Gastroesophageal sphincter (tissue), 3 donors: ENCODE measurements around the gene ELL.

Experiments used
- EP300 ChIP-seq: sonication (generic); formaldehyde crosslinking; IDR thresholded peaks from one replicate; pipeline ENCODE4 v1.6.1; 2017; ENCODE audit warnings: antibody characterized with exemption, mild to moderate bottlenecking
- POLR2A ChIP-seq, 2 donors: fragments of 450-650 bp; IDR thresholded peaks; one replicate each; pipeline ENCODE4 v1.6.1; 2017; ENCODE audit warnings: antibody characterized with exemption in 2 of 2, mild to moderate bottlenecking in 2 of 2, moderate library complexity in 1 of 2
- POLR2AphosphoS5 ChIP-seq: sonication (generic); formaldehyde crosslinking; IDR thresholded peaks from one replicate; pipeline ENCODE4 v1.6.1; 2017; ENCODE audit warnings: antibody characterized with exemption
- TF ChIP-seq, protein P1 (sequence below), 4 experiments: fragments of 200-600 bp in 2 of 4; fragments of 450-650 bp in 2 of 4; sonication (generic) in 1 of 4; IDR thresholded peaks; one replicate each; pipeline ENCODE4 v1.5.1; 2017 to 2019; ENCODE audit warnings: antibody characterized with exemption in 4 of 4, mild to moderate bottlenecking in 2 of 4, moderate library complexity in 2 of 4

DNA sequence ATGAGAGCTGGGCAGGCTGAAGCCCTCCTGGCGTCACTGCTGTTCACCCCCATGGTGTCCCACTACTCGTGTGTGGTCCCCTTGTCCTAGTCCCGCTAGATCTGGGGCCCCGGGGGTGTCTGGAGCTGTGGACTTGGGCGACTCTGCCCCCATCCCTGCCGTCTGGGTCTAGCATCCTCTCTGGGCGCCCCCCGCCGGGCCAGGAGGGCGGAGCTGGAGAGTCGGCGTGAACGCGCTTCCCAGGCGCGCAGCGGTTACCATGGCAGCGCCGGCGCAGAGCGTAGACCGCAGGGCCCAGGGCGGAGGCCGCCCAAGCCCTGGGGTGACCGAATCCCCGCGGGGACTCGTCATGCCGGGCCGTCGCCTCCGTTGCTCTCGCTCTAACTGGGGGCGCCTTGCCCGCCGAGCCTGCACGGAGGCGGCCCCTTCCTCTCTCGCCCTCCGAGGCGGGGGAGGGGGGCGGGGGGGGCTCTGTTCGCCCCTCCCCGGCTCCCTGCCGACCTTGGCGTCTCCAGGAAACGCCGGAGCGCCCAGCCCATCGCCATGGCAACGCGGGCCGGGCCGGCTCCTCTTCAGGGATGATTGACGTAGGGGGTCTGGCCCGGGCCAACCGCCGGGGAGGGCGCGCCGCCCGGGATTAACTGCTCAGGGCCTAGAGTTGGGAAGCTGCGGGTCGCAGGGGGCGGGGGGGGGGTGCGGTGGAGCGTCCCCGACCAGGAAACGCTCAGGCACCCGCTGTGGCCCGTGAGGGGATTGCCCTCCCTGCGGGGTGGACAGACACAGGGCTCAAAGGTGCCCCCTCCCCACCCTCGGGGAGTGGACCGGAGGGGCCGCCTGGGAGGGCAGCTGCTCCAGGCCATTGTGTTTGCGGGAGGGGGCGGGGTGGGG lies 92.8 kb downstream of the ELL start:
- TF ChIP-seq, protein P1, sequence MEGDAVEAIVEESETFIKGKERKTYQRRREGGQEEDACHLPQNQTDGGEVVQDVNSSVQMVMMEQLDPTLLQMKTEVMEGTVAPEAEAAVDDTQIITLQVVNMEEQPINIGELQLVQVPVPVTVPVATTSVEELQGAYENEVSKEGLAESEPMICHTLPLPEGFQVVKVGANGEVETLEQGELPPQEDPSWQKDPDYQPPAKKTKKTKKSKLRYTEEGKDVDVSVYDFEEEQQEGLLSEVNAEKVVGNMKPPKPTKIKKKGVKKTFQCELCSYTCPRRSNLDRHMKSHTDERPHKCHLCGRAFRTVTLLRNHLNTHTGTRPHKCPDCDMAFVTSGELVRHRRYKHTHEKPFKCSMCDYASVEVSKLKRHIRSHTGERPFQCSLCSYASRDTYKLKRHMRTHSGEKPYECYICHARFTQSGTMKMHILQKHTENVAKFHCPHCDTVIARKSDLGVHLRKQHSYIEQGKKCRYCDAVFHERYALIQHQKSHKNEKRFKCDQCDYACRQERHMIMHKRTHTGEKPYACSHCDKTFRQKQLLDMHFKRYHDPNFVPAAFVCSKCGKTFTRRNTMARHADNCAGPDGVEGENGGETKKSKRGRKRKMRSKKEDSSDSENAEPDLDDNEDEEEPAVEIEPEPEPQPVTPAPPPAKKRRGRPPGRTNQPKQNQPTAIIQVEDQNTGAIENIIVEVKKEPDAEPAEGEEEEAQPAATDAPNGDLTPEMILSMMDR (IDR thresholded peaks at IDR 0.05): peak in 1 of 4 experiments; percentile 8
- TF ChIP-seq POLR2AphosphoS5: no peak
- TF ChIP-seq POLR2A (IDR thresholded peaks at IDR 0.05): no peak
- no peak for TF ChIP-seq EP300
